Aorta (tissue), 5 donors: ENCODE data around the gene COP1. TPM values are rescaled to one million over a fixed set of nuclear protein-coding genes. Genes with fewer than 3 reads are reported as not detected.
"Not testable (repeated sequence)": the region's sequence is repeated elsewhere in the genome, so short reads cannot be mapped to it uniquely, and the experiment has no call there.

Experiments
- ATAC-seq: fragments of 200-7000 bp; cut with Tn5 transposase; one replicate; pipeline ENCODE4 v1.9.1; 2022; ENCODE audit warnings: moderate library complexity; ENCODE audit not compliant: low FRiP score
- DNase-seq, 2 donors: peaks; one replicate each; pipeline ENCODE4 v3.0.0-alpha.2; 2020
- H3K27ac ChIP-seq, 2 donors: one replicate each; pipeline ENCODE4 v1.5.1; 2013; ENCODE audit warnings: low read length in 2 of 2, mild to moderate bottlenecking in 2 of 2, moderate library complexity in 2 of 2, control low read depth in 1 of 2, inconsistent platforms in 1 of 2, low read depth in 1 of 2
- H3K27me3 ChIP-seq, 2 donors: one replicate each; pipeline ENCODE4 v1.6.1; 2013; ENCODE audit warnings: control low read depth in 1 of 2, low read length in 1 of 2, mild to moderate bottlenecking in 1 of 2, moderate library complexity in 1 of 2; ENCODE audit not compliant: insufficient read depth in 2 of 2, control insufficient read depth in 1 of 2
- H3K36me3 ChIP-seq, 2 donors: one replicate each; pipeline ENCODE4 v1.6.1; 2013; ENCODE audit warnings: control low read depth in 1 of 2, low read length in 1 of 2, mild to moderate bottlenecking in 1 of 2; ENCODE audit not compliant: insufficient read depth in 2 of 2, control insufficient read depth in 1 of 2
- H3K4me1 ChIP-seq, 2 donors: one replicate each; pipeline ENCODE4 v1.6.1; 2013; ENCODE audit warnings: low read length in 2 of 2, control low read depth in 1 of 2, mild to moderate bottlenecking in 1 of 2, moderate library complexity in 1 of 2; ENCODE audit not compliant: insufficient read depth in 2 of 2, control insufficient read depth in 1 of 2
- H3K4me3 ChIP-seq, 2 donors: one replicate each; pipeline ENCODE4 v1.5.1; 2013; ENCODE audit warnings: low read length in 2 of 2, control low read depth in 1 of 2, mild to moderate bottlenecking in 1 of 2
- H3K9me3 ChIP-seq: one replicate; pipeline ENCODE4 v1.6.1; 2013; ENCODE audit warnings: mild to moderate bottlenecking, low read length; ENCODE audit not compliant: control insufficient read depth
- WGBS, 2 donors: extraction: QIAGEN DNeasy Blood & Tissue Kit; methylation state at CpG; one replicate each; pipeline ENCODE4 v1.1.7; 2013; 5-methylcytosine and 5-hydroxymethylcytosine counted together
- intact Hi-C, 2 donors: fragments of 100-400 bp; cut with DNase I; formaldehyde crosslinking; loops; one replicate each; pipeline versions ENCODE4 v1.14.2 to v1.15.0; 2022
- polyA plus RNA-seq, 2 donors: library from polyadenylated mRNA; stranded (reverse); fragments of 200-250 nt; gene quantifications; one replicate each; pipeline ENCODE4 v1.2.3, GENCODE V29; 2013
- total RNA-seq, 2 donors: library from RNA; stranded (reverse); fragmentation: NEBNext Ultra II Directional; extraction: Animal tissue kit (Norgen Biotek cat#: 25700); gene quantifications; one replicate each; pipeline ENCODE4 v1.2.1, GENCODE V29; 2021
- donor health status: healthy with polysubstance abuse.
- donor health status: Bipolar disorder and iron deficiency.
- donor health status: DM: no; HTN: no; CAD: no.
- donor health status: DM: no; HTN: no; CAD: no.
- donor health status: DM: yes; HTN: yes; CAD: no.

Gene COP1
- total and polyA plus RNA-seq, 4 donors: 30.4 to 54.2 (median 37.8) TPM

- DNase-seq (no peak), ATAC-seq (no peak)
- no peaks in the 10 kb centered on the region for H3K36me3 ChIP-seq
- no peaks in the 10 kb centered on the region for H3K9me3 ChIP-seq
- WGBS, 2 donors: 94 to 98% methylated on average over 2 of the region's 2 CpGs
- peaks cover 0 to 3% of the 10 kb centered on the region in 2 donors for H3K4me1 ChIP-seq
- no peak overlapping the region for H3K4me3 ChIP-seq
- H3K27me3 ChIP-seq: no peaks in the 10 kb centered on the region
- no peak overlapping the region for H3K27ac ChIP-seq
- intact Hi-C loops: no loop called here
Measured at GRCh38 chr1:176029609-176030008, 177.5 kb downstream of the COP1 start.

- Histone ChIP-seq H3K36me3 (no peaks in the 10 kb centered on the region), H3K27me3 (no peaks in the 10 kb centered on the region), H3K27ac (no peak overlapping the region), H3K4me3 (no peak overlapping the region), H3K4me1 (peaks cover 0 to under 1% of the 10 kb centered on the region in 2 donors), H3K9me3 (no peaks in the 10 kb centered on the region)
- intact Hi-C loops: no loop called here
- DNase-seq (no peak), ATAC-seq (no peak)
Measured at GRCh38 chr1:176029155-176029554, 177.9 kb downstream of the COP1 start.

- 92 to 96% methylated on average over 4 of the region's 4 CpGs for WGBS, 2 donors
- ATAC-seq: not testable (repeated sequence)
Measured at GRCh38 chr1:176027934-176028333, 179.2 kb downstream of the COP1 start.

GRCh38 chr1:176022574-176022973, 184.5 kb downstream of the COP1 start:
- no peak for DNase-seq
- Histone ChIP-seq H3K4me1 (peaks cover 0 to 4% of the 10 kb centered on the region in 2 donors), H3K27me3 (no peaks in the 10 kb centered on the region), H3K36me3 (peaks cover 0 to 2% of the 10 kb centered on the region in 2 donors), H3K27ac (no peak overlapping the region), H3K4me3 (no peak overlapping the region), H3K9me3 (no peaks in the 10 kb centered on the region)
- 67 to 79% methylated on average over 3 of the region's 3 CpGs for WGBS, 2 donors
- intact Hi-C loops: no loop called here
- ATAC-seq: no peak

More at GRCh38 chr1:176027934-176028333, 179.2 kb downstream of the COP1 start:
- H3K4me1 ChIP-seq, DNase-seq, intact Hi-C loops, H3K4me3 ChIP-seq, H3K27me3 ChIP-seq, H3K36me3 ChIP-seq, H3K27ac ChIP-seq, H3K9me3 ChIP-seq: not testable (repeated sequence)

GRCh38 chr1:176017722-176018121, 189.4 kb downstream of the COP1 start:
- DNase-seq: no peak

GRCh38 chr1:176009951-176010350, 197.1 kb downstream of the COP1 start:
- no peak overlapping the region for H3K4me3 ChIP-seq
- no peaks in the 10 kb centered on the region for H3K9me3 ChIP-seq
- no peak overlapping the region for H3K27ac ChIP-seq
- H3K36me3 ChIP-seq: peaks cover 0 to 4% of the 10 kb centered on the region in 2 donors
- WGBS, 2 donors: 98% methylated on average over 2 of the region's 2 CpGs
- DNase-seq (no peak), ATAC-seq (no peak)
- H3K4me1 ChIP-seq: no peaks in the 10 kb centered on the region
- no peaks in the 10 kb centered on the region for H3K27me3 ChIP-seq
- intact Hi-C loops: no loop called here

More at GRCh38 chr1:176017722-176018121, 189.4 kb downstream of the COP1 start:
- Histone ChIP-seq H3K4me3 (no peak overlapping the region), H3K27me3 (no peaks in the 10 kb centered on the region), H3K36me3 (peaks cover 0 to 2% of the 10 kb centered on the region in 2 donors), H3K9me3 (no peaks in the 10 kb centered on the region), H3K4me1 (peaks cover 0 to 4% of the 10 kb centered on the region in 2 donors), H3K27ac (no peak overlapping the region)
- 94 to 98% methylated on average over 4 of the region's 4 CpGs for WGBS, 2 donors
- no peak for ATAC-seq
- intact Hi-C loops: no loop called here

- DNase-seq: not testable (repeated sequence)
- 97% methylated on average over 25 to 28 of the region's 28 CpGs for WGBS, 2 donors
Measured at GRCh38 chr1:176007756-176008389, 199.2 kb downstream of the COP1 start.

GRCh38 chr1:175994660-175995059, 212.4 kb downstream of the COP1 start:
- 100% methylated on average over 1 of the region's 1 CpG; no CpG with 5 or more reads in 1 of the 2 donors for WGBS, 2 donors
- H3K4me3 ChIP-seq, H3K36me3 ChIP-seq, H3K9me3 ChIP-seq, intact Hi-C loops, H3K27me3 ChIP-seq, H3K27ac ChIP-seq, DNase-seq, ATAC-seq, H3K4me1 ChIP-seq: not testable (repeated sequence)

More at GRCh38 chr1:176007756-176008389, 199.2 kb downstream of the COP1 start:
- H3K27me3 ChIP-seq, intact Hi-C loops, H3K9me3 ChIP-seq, H3K4me3 ChIP-seq, ATAC-seq, H3K4me1 ChIP-seq, H3K36me3 ChIP-seq, H3K27ac ChIP-seq: not testable (repeated sequence)

GRCh38 chr1:175992825-175993224, 214.3 kb downstream of the COP1 start:
- WGBS, 2 donors: 91 to 93% methylated on average over 8 of the region's 8 CpGs
- H3K9me3 ChIP-seq, H3K4me1 ChIP-seq, H3K27me3 ChIP-seq, H3K36me3 ChIP-seq, ATAC-seq, H3K4me3 ChIP-seq, H3K27ac ChIP-seq, intact Hi-C loops, DNase-seq: not testable (repeated sequence)
